ENCODE results near the gene GULP1. TPM values are rescaled to one million over a fixed set of nuclear protein-coding genes. Genes with fewer than 3 reads are reported as not detected.

Gene GULP1
- polyA plus RNA-seq, 3 donors = 51.1 to 66.6 (median 60.2) TPM

GRCh38 chr2:188561473-188561979, 269.9 kb downstream of the GULP1 start:
- DNase-seq (ENCODE audit: extremely low read depth in 1 of 11, low read depth in 9 of 11, low spot score in 4 of 11) = no peak

DNA sequence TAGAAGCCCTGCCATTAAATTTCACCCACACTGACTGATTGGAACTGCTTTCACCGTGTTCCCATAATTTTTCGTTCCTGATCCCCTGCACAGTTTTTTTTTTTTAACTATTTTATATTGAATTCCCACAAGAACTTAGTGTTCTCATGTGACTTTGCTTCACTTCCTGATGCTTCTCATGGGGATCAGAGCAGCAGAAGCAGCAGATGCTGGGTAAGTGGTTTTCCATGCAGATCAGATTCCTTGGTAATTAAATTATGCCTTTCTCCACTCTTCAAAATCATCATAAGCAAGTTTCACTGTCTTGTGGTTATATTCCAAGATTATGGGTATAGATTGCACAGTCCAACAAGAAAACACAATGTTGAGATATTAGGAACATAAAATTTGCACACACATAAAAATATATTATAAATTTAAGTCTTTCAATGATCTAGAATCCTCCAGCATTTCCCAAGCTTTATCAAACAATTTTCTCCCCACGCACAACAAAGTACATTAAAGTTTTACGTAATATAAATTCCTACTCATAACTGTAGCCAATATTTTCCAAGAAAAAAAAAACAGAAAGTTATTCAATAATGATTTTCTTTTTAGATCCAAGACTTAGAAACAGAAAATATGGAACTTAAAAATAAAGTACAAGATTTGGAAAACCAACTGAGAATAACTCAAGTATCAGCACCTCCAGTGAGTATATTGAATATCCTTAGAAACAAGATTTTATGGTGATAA, 277.9 kb downstream of the GULP1 start:
- no peak for DNase-seq (ENCODE audit: extremely low read depth in 1 of 11, low read depth in 9 of 11, low spot score in 4 of 11)

DNA sequence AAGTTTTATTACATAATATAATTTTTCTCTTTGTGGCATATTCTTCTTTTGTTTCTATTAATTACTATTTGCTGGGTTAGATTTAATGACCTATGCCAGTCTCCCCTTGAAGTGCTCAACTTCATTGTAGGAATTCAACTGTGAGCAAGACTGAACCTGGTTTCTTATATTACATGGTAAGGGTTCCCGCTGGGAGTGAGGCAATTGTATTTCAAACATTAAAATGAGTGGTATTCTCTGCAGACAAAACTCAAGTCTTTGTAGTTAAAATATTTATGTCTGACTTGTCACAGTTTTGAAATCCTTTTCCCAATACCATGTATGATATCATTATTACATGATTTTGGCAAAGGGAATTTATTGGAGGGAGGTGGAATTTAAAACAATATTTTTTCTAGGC, 278.7 kb downstream of the GULP1 start:
- no peak for DNase-seq (ENCODE audit: extremely low read depth in 1 of 11, low read depth in 9 of 11, low spot score in 4 of 11)

GRCh38 chr2:188571543-188572303, 280.0 kb downstream of the GULP1 start:
- DNase-seq (ENCODE audit: extremely low read depth in 1 of 11, low read depth in 9 of 11, low spot score in 4 of 11) = no peak

- no peak for DNase-seq (ENCODE audit: extremely low read depth in 1 of 11, low read depth in 9 of 11, low spot score in 4 of 11)
Observed at GRCh38 chr2:188572592-188572991, 280.9 kb downstream of the GULP1 start.

DNA sequence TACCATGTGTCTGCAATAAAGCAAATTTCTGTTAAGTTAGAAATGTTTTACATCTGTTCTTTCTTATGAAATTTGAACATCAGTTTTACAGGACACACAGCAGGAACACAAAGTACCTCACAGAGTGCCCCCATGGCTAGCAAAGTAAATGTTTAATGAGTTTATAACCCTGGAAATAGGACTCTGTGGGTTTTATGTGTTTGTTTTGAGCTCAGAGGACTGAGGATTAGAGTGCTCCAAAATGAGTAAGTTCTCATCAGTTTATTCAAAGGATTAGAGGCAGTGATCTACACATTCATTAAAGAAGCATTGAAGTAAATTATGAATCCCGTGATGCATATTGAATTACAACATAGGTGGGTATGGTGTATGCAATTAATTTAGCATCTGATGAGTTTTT, 281.8 kb downstream of the GULP1 start:
- DNase-seq (ENCODE audit: extremely low read depth in 1 of 11, low read depth in 9 of 11, low spot score in 4 of 11) = no peak

DNA sequence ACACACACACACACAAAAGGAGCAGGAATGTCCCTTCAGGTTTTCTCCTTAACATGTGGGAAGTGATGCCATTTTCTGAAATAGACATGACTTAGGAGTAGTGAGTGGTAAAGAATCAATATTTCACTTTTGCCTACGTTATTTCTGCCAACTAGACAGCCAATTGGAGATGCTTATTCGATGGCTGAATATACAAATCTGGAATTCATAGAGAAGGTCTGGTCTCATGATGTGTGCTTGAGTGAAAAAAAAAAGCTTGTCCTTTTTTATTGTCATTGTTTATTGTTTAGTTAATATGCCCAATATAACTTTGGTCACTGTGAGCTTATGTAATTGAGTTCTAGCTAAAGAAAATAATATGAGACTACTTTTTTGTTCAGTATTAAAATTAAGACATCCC, 284.3 kb downstream of the GULP1 start:
- no peak for DNase-seq (ENCODE audit: extremely low read depth in 1 of 11, low read depth in 9 of 11, low spot score in 4 of 11)

DNA sequence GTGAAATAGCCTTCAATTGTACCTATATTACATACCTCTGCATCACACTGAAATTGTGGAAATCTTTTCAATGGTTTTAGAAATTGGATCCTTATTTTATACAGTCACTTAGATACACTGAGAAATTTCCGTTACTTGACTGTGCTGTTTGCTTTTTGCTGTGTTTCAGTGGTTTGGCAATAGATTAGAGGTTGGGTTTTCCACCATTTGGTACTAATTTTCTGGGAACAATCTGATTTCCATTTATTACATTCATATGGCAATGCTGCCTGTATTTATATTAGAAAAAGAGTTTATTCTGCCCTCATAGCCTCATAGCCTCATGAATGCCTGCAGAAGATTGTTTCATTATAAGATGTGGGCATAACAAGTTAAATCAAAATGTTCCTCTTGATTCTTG, 285.0 kb downstream of the GULP1 start:
- DNase-seq (ENCODE audit: extremely low read depth in 1 of 11, low read depth in 9 of 11, low spot score in 4 of 11) = no peak

- no peak for DNase-seq (ENCODE audit: extremely low read depth in 1 of 11, low read depth in 9 of 11, low spot score in 4 of 11)
Observed at GRCh38 chr2:188577231-188577630, 285.6 kb downstream of the GULP1 start.

DNA sequence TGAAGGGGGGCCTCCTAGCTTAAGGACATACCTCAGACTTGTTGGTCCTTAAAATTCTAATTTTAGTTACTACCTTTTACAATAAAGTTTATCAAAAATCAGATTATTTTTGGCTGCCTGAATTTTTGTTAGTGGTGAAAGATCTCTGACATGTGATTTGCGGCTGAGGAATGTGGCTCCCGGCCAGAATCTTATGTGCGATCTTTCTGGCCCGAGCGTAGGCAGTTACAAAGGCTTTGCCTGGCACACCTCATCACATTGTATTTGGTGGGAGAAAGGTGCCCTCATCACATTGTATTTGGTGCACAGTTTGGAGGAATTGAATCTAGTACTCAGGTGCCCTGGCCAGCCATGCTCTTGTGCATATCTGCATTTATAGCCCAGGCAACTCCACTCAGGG, 289.1 kb downstream of the GULP1 start:
- peak in 1 of 11 donors; percentile 4 for DNase-seq (ENCODE audit: extremely low read depth in 1 of 11, low read depth in 9 of 11, low spot score in 4 of 11)

DNA sequence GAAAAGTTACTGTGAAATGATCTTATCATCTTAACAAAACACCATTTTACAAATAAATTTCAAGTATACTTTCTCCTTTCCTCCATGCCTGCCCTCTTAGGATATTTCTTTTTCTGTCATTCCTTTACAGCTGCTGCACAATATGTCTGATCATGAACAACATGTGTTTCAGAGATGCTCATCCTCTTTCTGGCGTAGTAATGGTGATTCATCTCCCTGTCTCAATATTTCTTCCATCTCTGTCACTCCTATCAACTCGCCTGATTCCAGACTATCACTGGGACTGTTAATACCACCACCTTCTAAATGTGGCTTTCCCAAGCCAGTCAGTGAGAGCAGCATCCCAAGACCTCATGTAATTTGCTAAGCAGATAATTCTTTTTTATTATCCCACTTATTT, 290.5 kb downstream of the GULP1 start:
- no peak for DNase-seq (ENCODE audit: extremely low read depth in 1 of 11, low read depth in 9 of 11, low spot score in 4 of 11)

GRCh38 chr2:188588235-188588634, 296.6 kb downstream of the GULP1 start:
- DNase-seq (ENCODE audit: extremely low read depth in 1 of 11, low read depth in 9 of 11, low spot score in 4 of 11) = no peak

GRCh38 chr2:188596054-188596453, 304.4 kb downstream of the GULP1 start:
- DNase-seq (ENCODE audit: extremely low read depth in 1 of 11, low read depth in 9 of 11, low spot score in 4 of 11) = no peak

DNA sequence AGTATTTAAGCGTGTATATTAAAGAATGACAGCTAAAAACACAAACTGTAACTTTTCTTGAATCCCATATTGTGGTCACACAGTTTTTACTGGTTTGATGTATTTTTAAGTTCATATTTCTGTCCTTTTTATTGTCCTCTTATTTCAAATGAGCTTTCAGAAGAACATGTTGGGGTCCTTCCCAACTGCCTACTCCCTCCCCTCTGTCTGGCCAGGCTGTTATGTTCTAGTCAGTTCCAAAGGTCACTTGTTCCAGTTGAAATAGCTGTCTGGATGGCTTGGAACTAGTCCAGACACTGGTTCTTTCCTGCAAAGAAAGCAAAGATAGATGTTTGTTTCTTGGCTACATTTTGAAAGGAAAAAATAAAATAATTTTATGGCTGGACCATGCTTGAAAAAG, 306.9 kb downstream of the GULP1 start:
- peak; percentile 12 to 52 (median 28) for DNase-seq (ENCODE audit: extremely low read depth in 1 of 11, low read depth in 9 of 11, low spot score in 4 of 11)

GRCh38 chr2:188599140-188599539, 307.5 kb downstream of the GULP1 start:
- peak in 1 of 11 donors; percentile 22 for DNase-seq (ENCODE audit: extremely low read depth in 1 of 11, low read depth in 9 of 11, low spot score in 4 of 11)

GRCh38 chr2:188600536-188601210, 309.0 kb downstream of the GULP1 start:
- DNase-seq (ENCODE audit: extremely low read depth in 1 of 11, low read depth in 9 of 11, low spot score in 4 of 11) = no peak

- no peak for DNase-seq (ENCODE audit: extremely low read depth in 1 of 11, low read depth in 9 of 11, low spot score in 4 of 11)
Observed at GRCh38 chr2:188601391-188601790, 309.7 kb downstream of the GULP1 start.

DNA sequence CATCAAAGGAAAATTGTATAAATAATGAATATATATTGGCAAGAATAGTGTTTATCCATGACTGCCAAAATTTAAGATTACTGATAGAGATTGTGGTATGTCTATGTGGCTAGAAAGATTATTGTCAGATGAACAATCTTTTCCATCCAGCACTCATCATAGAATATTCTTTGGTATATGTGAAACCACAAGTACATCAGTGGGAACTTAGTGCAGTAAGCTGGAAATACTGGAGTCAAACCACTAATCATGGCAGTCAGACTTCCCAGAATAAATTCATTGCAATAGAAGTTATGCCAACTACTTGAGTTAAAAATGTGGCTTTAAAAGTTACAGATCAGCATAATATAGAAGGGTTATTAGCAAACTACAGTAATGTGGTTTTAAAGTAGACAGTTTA, 310.3 kb downstream of the GULP1 start:
- no peak for DNase-seq (ENCODE audit: extremely low read depth in 1 of 11, low read depth in 9 of 11, low spot score in 4 of 11)

- no peak for DNase-seq (ENCODE audit: extremely low read depth in 1 of 11, low read depth in 9 of 11, low spot score in 4 of 11)
Observed at GRCh38 chr2:188604579-188604978, 312.9 kb downstream of the GULP1 start.

Measured in renal cortex interstitium (tissue), 11 donors.